ENCODE results near the gene TUBGCP6.

DNA sequence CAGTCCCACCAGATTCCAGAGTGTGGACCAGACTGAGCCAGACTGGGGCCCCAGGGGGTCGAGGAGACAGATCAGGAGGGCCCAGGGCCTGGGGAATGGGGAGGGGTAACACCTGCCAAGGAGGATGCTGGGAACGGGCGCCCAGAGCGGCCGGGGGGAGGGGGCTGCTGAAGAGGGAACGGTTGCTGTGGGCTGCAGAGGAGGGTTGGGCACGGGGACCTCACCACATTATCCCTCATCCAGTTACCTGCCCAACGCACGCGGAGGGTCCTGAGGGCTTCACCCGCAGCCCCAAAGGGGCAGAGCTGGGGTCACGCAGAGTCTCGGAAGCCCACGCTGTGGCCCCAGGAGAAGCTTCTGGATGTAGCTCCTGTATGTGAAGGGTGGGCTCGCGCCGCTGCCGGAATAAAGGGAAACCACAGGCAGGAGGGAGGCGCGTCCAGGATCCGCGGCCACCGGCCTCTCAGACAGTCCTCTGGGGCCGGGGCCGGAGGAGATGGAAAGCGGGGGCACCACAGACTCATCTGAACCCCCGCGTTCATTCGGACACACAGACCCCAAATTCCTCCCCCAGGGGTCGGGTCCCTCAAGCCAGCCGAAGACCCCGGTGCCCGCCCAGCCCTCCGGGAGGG is 44.9 kb downstream of the TUBGCP6 start:
- TF ChIP-seq CTCF (IDR thresholded peaks at IDR 0.05) (no peak), POLR2A (IDR thresholded peaks at IDR 0.05) (no peak)
